Measurements from ENCODE around the gene C3.

DNA sequence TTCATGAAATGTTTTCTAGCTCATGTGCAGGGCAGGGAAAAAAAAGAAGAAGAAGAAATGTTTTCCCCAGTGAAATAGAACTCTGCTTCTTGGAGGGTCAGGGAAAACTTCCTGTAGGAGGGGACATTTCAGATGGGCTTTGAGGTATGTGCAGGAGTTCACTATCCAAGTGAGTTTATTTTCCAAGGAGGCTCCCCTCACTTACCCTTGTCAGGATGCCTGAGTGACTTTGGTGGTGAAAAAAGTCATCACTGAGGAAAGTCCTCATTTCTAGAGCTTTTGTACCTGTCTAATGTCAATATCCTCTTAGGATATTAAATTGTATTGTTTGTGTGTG is 656 bp upstream of the C3 start:
- TF ChIP-seq CTCF (IDR thresholded peaks at IDR 0.05) (no peak), POLR2A (IDR thresholded peaks at IDR 0.05) (no peak)

All from thyroid gland (tissue), 4 donors.